Activated CD4-positive, alpha-beta T cell treated with anti-CD3 and anti-CD28 coated beads, Interleukin-10, Interleukin-2, amounts not matched to agents 100 ng/mL and 50 ng/mL, durations not matched to agents 16 hours and 8 hours (primary cell): Measurements from ENCODE around the gene ABCB4.

ENCODE experiments used
- DNase-seq: peaks from one replicate; pipeline ENCODE4 v3.0.0-alpha.2; 2020

Gene ABCB4

GRCh38 chr7:87475359-87476178 lies at the start of gene ABCB4:
ABCB4 (minus strand) TSS chr7:87475680; CDS start chr7:87475465, 215 bp downstream.
- DNase-seq = no peak

- no peak for DNase-seq
These were observed 43.3 kb upstream of the ABCB4 start for GRCh38 chr7:87518735-87519134.

GRCh38 chr7:87517891-87518290 lies 42.4 kb upstream of the ABCB4 start:
- no peak for DNase-seq

GRCh38 chr7:87517136-87517815 lies 41.8 kb upstream of the ABCB4 start:
- no peak for DNase-seq

GRCh38 chr7:87513735-87514335 lies 38.4 kb upstream of the ABCB4 start:
- DNase-seq = no peak

- DNase-seq = no peak
These were observed 37.4 kb upstream of the ABCB4 start for GRCh38 chr7:87512906-87513305.

- DNase-seq = no peak
These were observed 36.0 kb upstream of the ABCB4 start for GRCh38 chr7:87511510-87511909.

- DNase-seq = no peak
These were observed 35.0 kb upstream of the ABCB4 start for GRCh38 chr7:87510411-87510875.

GRCh38 chr7:87507446-87507845 lies 32.0 kb upstream of the ABCB4 start:
- no peak for DNase-seq

- no peak for DNase-seq
These were observed 31.0 kb upstream of the ABCB4 start for GRCh38 chr7:87506246-87507180.

- no peak for DNase-seq
These were observed 30.2 kb upstream of the ABCB4 start for GRCh38 chr7:87505557-87506245.

- no peak for DNase-seq
These were observed 29.6 kb upstream of the ABCB4 start for GRCh38 chr7:87505122-87505521.

- no peak for DNase-seq
These were observed 24.0 kb upstream of the ABCB4 start for GRCh38 chr7:87499494-87499893.

- DNase-seq = no peak
These were observed 23.4 kb upstream of the ABCB4 start for GRCh38 chr7:87498893-87499292.

- DNase-seq = no peak
These were observed 22.0 kb upstream of the ABCB4 start for GRCh38 chr7:87497482-87497881.

- DNase-seq = no peak
These were observed 19.9 kb upstream of the ABCB4 start for GRCh38 chr7:87495366-87495765.

- DNase-seq = no peak
These were observed 19.0 kb upstream of the ABCB4 start for GRCh38 chr7:87494454-87494853.

- DNase-seq = no peak
These were observed 7.7 kb upstream of the ABCB4 start for GRCh38 chr7:87483131-87483530.

GRCh38 chr7:87482115-87482514 lies 6.6 kb upstream of the ABCB4 start:
- no peak for DNase-seq

GRCh38 chr7:87480386-87480785 lies 4.9 kb upstream of the ABCB4 start:
- DNase-seq = no peak

- DNase-seq = no peak
These were observed 4.5 kb upstream of the ABCB4 start for GRCh38 chr7:87479951-87480350.

GRCh38 chr7:87476179-87476557 lies 688 bp upstream of the ABCB4 start:
- no peak for DNase-seq
